Upper lobe of right lung (tissue), 1 donor: Measurements from ENCODE around the gene TMEM117. TPM values are rescaled to one million over a fixed set of nuclear protein-coding genes. Genes with fewer than 3 reads are reported as not detected.

Source experiments
- ATAC-seq: fragments of 200-7000 bp; cut with Tn5 transposase; one replicate; pipeline ENCODE4 v1.9.1; 2020; ENCODE audit warnings: mild to moderate bottlenecking, moderate library complexity
- DNase-seq: peaks from one replicate; pipeline ENCODE4 v3.0.0-alpha.2; 2020
- H3K27ac ChIP-seq: fragments of 200-600 bp; one replicate; pipeline ENCODE4 v1.8.0; 2022
- H3K27me3 ChIP-seq: fragments of 200-600 bp; one replicate; pipeline ENCODE4 v1.8.0; 2022; ENCODE audit warnings: mild to moderate bottlenecking
- H3K36me3 ChIP-seq: fragments of 200-600 bp; one replicate; pipeline ENCODE4 v1.8.0; 2022
- H3K4me1 ChIP-seq: fragments of 200-600 bp; one replicate; pipeline ENCODE4 v1.8.0; 2022
- H3K4me3 ChIP-seq: fragments of 200-600 bp; one replicate; pipeline ENCODE4 v1.8.0; 2022; ENCODE audit warnings: mild to moderate bottlenecking
- H3K9me3 ChIP-seq: fragments of 200-600 bp; one replicate; pipeline ENCODE4 v1.8.0; 2022
- CTCF ChIP-seq: fragments of 200-600 bp; IDR thresholded peaks from one replicate; pipeline ENCODE4 v1.8.0; 2022; ENCODE audit warnings: antibody characterized with exemption
- intact Hi-C: fragments of 100-400 bp; cut with DNase I; formaldehyde crosslinking; loops from one replicate; pipeline ENCODE4 v1.11.0; 2022
- total RNA-seq: library from RNA; stranded (reverse); fragmentation: NEBNext Ultra II Directional; extraction: Animal tissue kit (Norgen Biotek cat#: 25700); gene quantifications from one replicate; pipeline ENCODE4 v1.2.1, GENCODE V29; 2021
- donor health status: DM: no; HTN: yes; CAD: no; lungs with severe emphysema.

Gene TMEM117
- total RNA-seq, 1 donor from 2014 or later = 4.6 TPM

DNA sequence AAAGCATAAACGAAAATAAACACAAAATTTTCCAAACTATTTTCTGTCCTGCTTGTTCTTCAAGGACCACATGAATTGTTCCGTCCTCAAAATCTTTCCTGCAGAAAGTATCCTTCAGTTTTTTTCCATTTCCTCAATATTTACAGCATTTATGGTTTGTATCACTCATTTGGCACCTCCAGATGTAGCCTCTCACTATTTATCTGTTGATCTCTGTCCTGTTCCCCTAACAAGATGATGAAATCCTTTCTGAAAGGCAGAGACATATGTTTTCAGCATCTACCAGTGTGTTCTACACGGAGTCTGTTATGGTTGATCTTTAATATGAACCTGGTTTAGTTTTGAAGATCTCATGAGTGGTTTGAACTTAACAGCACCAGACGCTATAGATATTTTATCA, 550.1 kb downstream of the TMEM117 start:
- no peak for TF ChIP-seq CTCF
- intact Hi-C loops = no loop called here

GRCh38 chr12:44387581-44387980, 551.7 kb downstream of the TMEM117 start:
- Histone ChIP-seq H3K36me3 (no peaks in the 10 kb centered on the region), H3K9me3 (no peaks in the 10 kb centered on the region), H3K4me1 (no peaks in the 10 kb centered on the region), H3K27ac (no peak overlapping the region), H3K27me3 (no peaks in the 10 kb centered on the region), H3K4me3 (no peak overlapping the region)
- DNase-seq (no peak), ATAC-seq (no peak)
- no peak for TF ChIP-seq CTCF
- intact Hi-C loops = no loop called here

More for the DNA sequence above, 550.1 kb downstream of the TMEM117 start:
- H3K27ac ChIP-seq = no peak overlapping the region
- H3K27me3 ChIP-seq = no peaks in the 10 kb centered on the region
- no peaks in the 10 kb centered on the region for H3K4me1 ChIP-seq
- ATAC-seq = no peak
- no peaks in the 10 kb centered on the region for H3K36me3 ChIP-seq
- H3K9me3 ChIP-seq = no peaks in the 10 kb centered on the region
- no peak for DNase-seq
- H3K4me3 ChIP-seq = no peak overlapping the region

DNA sequence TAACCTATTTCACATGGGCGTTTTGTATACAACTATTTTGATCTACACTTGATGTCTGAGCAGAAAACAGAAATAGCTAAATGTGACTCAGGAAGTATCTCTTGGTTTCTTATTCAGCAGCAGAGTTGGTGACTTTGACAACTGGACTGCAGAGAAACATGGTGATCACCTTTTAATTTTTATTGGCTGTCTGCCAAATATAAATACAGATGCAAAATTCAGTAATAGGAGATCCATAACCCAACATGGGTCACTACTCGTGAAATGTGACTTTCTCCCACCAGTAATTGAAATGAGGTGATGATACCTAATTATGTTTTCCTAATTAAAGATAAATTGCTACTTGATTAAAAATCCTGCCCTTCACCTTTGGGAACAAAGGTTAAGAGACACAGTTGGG, 553.2 kb downstream of the TMEM117 start:
- TF ChIP-seq CTCF = no peak
- no peak for DNase-seq
- no peaks in the 10 kb centered on the region for H3K36me3 ChIP-seq
- no peaks in the 10 kb centered on the region for H3K4me1 ChIP-seq
- intact Hi-C loops = no loop called here
- ATAC-seq = no peak
- H3K27ac ChIP-seq = no peak overlapping the region
- H3K4me3 ChIP-seq = no peak overlapping the region
- no peaks in the 10 kb centered on the region for H3K9me3 ChIP-seq
- no peaks in the 10 kb centered on the region for H3K27me3 ChIP-seq

DNA sequence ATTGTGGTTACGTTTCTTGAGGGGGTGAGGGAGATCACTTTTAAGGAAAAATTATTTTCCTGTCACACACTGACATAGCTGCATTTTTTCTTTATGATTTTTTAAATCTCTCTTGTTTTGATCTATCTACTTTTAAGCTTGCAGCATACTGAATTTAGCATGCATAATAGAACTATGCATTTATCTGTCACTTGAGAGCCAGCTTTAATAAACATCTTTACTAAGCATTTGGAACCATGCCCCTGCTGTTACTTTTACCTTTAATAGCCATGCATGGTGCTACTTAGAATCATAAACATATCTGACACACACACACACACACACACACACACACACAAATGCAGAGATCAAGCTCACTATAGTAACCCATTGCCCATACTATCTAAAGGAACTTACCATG, 554.0 kb downstream of the TMEM117 start:
- H3K27me3 ChIP-seq = no peaks in the 10 kb centered on the region
- no peak for TF ChIP-seq CTCF
- no peaks in the 10 kb centered on the region for H3K4me1 ChIP-seq
- H3K4me3 ChIP-seq = no peak overlapping the region
- no peak overlapping the region for H3K27ac ChIP-seq
- no peaks in the 10 kb centered on the region for H3K36me3 ChIP-seq
- DNase-seq (no peak), ATAC-seq (no peak)
- intact Hi-C loops = no loop called here
- no peaks in the 10 kb centered on the region for H3K9me3 ChIP-seq

GRCh38 chr12:44397631-44398030, 561.8 kb downstream of the TMEM117 start:
- Histone ChIP-seq H3K4me3 (no peak overlapping the region), H3K27me3 (no peaks in the 10 kb centered on the region), H3K36me3 (no peaks in the 10 kb centered on the region), H3K9me3 (no peaks in the 10 kb centered on the region), H3K4me1 (no peaks in the 10 kb centered on the region), H3K27ac (no peak overlapping the region)
- TF ChIP-seq CTCF = no peak
- no peak for DNase-seq
- ATAC-seq = no peak
- intact Hi-C loops = no loop called here

DNA sequence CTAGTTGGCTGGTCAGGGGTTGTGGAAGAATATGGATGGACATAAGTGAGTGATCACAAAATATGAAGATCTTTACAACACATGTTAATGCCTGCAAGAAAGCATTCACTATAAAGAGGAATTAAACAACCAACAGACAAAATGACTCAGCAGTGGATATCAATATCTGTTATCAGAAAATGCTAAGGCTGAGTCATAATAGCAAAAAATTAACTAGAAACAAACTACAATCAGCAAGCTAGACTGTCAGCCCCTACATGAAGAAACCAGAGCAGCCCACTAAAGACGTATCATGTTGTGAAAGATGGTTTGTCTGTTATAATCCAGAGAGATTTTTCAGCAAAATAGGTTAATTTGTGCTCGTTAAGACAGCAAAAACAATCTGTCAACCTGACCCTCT, 567.3 kb downstream of the TMEM117 start:
- H3K36me3 ChIP-seq = no peaks in the 10 kb centered on the region
- no peaks in the 10 kb centered on the region for H3K4me1 ChIP-seq
- TF ChIP-seq CTCF = no peak
- ATAC-seq (no peak), DNase-seq (no peak)
- no peaks in the 10 kb centered on the region for H3K27me3 ChIP-seq
- H3K4me3 ChIP-seq = no peak overlapping the region
- no peak overlapping the region for H3K27ac ChIP-seq
- intact Hi-C loops = no loop called here
- H3K9me3 ChIP-seq = no peaks in the 10 kb centered on the region
